HG03045 (cell line): ENCODE results near the gene SKAP1.
"Not testable (repeated sequence)": the region's sequence is repeated elsewhere in the genome, so short reads cannot be mapped to it uniquely, and the experiment has no call there.

ENCODE experiments used
- ATAC-seq: cut with Tn5 transposase; IDR thresholded peaks from one replicate; pipeline ENCODE4 v1.9.1; 2021; ENCODE audit warnings: mild to moderate bottlenecking, moderate library complexity; ENCODE audit not compliant: unreplicated experiment

The SKAP1 gene

DNA sequence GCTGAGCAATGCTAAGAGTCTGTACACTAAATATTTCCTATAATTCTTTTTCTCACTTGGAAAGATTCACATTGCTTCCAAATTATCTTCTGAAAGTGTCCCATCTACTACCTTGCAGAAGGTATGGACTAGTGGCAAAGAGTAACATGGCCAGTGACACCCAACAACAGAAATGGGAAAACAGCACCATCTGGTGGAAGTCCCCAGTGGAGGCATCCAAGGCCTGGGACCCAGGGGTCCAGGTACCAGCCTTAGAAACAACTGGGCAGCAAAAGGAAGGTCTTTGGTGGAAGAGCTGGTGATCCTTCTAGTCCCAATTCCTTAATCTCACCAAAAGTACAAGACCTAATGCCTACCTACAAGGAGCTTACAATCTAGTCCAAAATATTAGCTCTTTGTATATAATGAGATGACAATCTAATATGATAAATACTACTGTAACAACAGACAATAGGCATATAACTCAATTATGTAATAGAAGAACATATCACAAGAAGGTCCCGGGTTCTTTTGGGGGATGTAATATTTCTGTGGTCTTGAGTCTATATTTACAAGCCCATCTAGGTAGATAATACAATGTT is 55.3 kb downstream of the SKAP1 start:
- no peak for ATAC-seq

DNA sequence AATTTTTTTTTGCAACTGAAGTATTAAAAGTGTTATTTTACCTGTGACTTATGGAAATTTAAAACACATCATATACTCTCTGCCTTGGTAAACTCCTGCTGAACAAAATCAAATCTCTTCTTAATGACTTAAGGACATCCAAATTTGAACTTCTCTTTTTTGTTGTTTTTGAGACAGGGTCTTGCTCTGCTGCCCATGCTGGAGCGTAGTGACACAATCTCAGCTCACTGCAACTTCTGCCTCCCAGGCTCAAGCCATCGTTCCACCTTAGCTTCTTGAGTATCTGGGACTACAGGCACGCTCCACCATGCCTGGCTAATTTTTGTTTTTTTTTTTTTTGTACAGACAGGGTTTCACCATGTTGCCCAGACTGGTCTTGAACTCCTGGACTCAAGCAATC is 56.1 kb downstream of the SKAP1 start:
- ATAC-seq: no peak

DNA sequence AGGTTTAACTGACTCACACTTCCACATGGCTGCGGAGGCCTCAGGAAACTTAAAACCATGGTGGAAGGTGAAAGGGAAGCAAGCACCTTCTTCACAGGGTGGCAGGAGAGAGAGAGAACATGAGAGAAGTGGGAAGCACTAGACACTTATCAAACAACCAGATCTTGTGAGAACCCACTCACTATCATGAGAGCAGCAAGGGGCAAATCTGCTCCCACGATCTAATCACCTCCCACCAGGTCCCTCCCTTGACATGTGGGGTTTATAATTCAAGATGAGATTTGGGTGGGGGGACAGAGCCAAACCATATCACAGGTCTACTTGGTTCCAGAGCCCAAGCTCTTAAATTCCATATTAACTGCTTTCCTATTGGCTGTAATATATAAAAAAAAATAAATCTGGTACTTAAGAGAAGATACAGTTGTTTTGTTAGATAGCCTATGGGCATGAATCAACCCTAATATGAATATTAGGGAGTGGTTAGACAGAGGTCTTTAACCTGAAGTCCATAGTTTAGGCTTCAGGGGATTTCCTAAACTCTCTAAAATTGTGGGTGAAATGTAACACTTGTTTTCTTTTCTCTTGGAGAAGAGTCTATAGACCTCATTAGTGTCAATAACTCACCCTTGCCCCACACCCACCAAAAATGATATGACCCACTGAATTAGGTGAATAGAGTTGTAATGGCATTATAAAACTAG is 56.7 kb downstream of the SKAP1 start:
- no peak for ATAC-seq

DNA sequence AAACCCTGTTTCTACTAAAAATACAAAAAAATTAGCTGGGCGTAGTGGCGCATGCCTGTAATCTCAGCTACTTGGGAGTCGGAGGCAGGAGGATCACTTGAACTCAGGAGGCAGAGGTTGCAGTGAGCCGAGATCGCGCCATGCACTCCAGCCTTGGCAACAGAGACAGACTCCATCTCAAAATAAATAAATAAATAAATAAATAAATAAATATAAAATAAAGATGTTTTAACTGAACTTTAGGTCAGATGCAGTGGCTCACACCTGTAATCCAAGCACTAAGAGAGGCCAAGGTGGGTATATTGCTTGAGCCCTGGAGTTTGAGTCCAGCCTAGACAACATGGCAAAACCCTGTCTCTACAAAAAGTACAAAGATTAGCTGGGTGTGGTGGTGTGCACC is 61.0 kb downstream of the SKAP1 start:
- not testable (repeated sequence) for ATAC-seq

DNA sequence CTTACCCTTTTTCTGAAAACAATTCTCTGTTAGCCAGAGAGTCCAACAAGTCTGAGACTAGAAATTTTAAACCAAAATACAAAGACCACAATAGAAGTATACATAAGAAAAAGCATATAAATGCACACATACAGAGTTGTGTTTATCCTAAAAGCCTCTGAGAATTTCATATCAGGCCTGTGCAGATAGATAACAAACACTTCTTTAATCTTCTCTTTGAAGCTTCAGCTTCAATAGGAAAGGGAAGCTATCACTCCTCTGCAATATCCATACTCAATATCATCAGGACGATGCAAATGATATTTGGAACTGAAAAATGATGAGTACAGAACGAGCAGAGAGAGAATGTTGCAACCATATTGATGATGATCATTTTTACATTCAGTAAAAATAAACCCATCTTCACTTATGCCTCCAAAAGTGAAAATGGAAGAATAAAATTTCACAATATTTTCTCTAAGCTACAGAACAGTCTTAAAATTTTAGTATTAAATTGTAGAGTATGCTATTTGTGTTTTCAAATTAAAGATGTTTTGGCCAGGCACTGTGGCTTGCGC is 61.6 kb downstream of the SKAP1 start:
- ATAC-seq: no peak

DNA sequence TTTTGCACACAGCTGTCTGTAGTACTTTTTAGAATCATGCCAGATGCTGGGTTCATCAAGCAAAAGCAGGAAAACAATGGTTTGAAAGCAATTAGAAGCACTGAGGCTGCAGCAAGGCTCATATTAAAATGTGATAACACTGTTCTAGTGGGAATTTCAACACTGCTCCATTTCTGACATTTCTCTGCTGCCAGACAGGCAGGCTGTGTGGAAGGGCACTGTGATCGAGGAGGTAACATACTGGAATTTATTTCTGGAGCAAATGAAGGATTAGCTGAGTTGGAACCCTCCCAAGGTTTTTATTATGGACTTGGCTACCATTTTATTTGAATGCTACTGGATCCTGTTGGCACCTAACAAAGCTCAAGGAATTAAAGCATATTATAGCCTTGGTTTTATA is 66.9 kb downstream of the SKAP1 start:
- ATAC-seq: no peak

DNA sequence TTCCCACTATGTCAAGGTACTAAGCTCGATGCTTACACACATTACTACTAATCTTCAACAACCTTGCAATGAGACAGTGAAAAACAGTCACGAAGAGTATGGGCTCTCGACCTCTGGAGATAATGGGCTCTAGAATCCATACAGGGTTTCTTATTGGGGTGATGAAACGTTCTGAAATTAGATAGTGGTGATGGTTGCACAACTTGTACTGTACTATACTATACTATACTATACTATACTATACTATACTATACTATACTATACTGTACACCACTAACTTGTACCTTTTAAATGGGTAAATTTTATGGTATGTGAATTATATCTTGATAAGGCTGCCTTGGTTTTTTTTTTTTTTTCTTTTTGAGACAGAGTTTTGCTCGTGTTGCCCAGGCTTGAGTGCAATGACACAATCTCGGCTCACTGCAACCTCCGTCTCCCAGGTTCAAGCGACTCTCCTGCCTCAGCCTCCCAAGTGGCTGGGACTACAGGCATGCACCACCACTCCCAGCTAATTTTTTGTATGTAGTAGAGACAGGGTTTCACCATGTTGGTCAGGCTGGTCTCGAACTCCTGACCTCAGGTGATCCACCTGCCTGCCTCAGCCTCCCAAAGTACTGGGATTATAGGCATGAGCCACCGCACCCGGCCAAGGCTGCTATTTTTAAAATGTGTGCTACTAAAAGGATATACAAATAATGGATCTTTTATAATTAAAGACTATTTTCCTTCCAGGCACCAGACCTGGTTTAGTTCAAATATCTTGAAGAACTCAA is 69.0 kb downstream of the SKAP1 start:
- ATAC-seq: not testable (repeated sequence)

DNA sequence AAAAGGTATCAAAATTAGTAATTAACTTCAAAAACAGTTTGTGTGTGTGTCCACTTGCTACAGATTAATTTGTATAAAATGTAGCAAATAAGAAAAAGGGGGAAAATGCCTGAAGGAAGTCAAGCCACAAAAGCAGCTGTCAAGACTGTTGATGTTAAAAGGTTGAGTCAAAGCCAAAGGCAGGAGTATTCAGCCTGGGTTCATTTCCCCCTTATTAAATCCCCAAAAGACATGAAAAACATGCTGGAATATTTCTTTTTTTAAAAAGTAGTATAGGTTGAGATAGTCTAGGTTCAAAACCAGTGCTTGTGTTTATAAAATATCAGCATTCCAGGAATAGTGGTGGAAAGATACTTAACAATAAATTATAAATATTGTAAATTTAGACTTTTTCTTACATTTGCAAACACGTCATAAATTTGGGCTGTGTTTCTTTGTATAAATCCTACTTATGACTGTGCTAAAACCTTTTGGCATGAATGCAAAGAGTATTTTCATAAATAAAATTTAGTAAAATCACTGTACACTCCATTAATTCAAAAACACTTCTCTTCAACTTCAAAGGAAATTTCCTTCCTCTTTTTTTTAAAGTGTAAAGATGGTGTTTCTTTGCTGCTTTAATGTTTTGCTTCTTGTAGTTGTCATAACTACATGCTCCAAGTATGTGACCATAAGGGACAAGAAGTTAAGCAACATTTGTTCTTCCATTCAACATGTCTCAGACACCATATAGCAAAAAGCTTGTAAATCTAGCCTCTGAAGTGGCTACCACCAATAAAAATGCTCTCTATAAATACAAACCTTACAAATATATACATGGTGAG is 72.0 kb downstream of the SKAP1 start:
- ATAC-seq: no peak

DNA sequence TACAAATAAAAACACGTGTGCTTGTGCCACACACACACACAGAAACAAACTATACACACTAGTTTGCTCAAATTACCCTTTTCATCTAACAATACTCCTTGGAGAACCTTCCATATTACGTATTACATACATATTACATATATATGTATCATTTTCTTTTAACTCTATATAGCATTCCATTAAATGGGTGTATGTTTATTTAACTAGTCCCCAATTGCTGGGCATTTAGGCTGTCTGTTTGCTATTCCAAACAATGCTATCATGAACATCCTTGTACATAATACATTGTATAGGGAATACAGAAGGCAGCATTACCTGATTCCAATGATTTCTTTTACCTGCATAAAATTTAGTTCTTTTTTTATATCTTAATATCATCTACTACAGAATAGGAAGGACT is 73.1 kb downstream of the SKAP1 start:
- ATAC-seq: no peak

DNA sequence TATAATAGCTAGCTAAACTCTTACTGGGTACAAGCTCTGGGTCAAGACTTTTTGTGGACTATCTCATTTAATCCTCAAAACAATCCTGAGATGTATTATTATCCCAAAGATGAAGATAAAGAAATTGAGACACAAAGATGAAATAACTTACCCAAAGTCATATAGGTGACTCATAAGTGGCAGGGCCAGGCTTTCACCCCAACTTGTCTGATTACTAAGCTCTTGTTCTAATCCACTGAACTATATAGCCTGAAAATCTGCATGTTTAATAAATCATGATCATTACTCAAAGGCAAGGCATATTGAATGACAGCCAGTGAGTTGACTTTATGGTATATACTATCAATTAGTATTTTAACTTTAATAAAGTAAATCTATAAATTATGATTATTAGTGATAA is 77.4 kb downstream of the SKAP1 start:
- no peak for ATAC-seq

DNA sequence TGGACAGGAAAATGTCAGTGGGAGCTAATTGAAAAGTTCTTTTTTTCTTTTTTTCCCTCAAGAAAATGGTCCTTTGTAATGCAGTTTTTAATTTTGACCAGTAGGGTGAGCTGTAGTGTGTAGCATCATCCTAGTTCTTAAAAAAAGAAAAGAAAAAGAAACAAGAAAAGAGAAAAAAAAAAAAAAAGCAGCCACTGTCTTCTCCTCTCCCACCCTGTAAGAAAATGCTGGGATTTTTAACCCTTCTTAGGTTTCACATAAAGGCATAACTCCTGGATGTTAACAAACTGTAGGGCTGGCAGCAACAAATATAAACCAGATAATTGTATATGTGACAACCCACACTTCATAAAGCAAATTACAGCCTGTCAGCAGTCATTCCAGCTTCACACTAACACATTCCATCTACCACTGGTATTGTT is 78.1 kb downstream of the SKAP1 start:
- ATAC-seq: no peak

DNA sequence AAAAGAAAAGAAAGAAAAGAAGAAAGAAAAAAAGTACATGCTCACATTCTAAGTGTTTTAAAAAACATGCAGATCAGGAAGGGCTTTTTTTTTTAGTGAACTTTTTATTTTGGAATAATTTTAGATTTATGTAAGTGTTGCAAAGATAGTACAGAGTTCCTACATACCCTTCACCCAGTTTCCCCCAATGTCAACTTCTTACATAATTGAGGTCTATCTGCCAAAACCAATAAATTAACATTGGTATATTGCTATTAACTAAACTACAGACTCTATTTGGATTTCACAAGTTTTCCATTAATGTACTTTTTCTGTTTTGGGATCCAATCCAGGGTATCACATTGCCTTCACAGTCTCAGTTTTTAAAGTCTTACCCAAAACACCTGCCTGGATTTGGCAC is 81.7 kb downstream of the SKAP1 start:
- ATAC-seq: no peak

DNA sequence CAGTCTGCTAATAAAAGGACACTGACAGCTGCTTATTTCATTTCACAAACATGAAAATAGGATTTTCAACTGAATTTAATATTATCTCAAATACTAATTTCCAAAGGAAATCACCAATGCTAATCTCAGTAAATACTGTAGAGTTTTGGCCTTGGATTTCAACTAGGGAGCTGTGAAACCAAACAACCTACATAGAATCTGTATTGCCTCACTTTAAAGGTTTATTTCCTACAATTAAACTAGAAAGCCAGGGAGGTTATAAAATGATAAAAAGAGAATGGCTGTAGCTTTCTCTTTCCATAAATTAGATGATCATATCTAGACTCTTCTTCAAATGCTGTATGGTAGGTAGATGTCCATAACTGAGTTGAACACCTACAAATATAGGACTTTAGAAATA is 82.8 kb downstream of the SKAP1 start:
- ATAC-seq: no peak

DNA sequence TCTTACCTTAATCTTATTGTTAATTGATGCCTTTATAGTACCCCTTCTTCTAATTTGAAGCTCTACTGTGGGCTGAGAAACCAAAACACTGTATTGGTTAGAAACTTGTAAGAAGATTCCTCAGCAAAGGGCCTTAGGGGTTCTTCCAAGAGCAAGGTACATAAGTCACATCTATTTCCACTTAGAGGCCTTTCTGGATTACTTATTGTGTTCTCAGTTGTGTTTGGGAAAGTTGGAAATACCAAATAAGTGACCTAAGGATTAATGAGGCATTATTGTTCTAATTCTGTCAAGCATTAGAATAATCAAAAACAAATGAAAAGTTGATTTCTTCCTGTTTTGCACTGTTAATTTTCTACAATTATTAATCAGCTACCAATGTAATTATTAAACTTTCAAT is 85.8 kb downstream of the SKAP1 start:
- no peak for ATAC-seq

DNA sequence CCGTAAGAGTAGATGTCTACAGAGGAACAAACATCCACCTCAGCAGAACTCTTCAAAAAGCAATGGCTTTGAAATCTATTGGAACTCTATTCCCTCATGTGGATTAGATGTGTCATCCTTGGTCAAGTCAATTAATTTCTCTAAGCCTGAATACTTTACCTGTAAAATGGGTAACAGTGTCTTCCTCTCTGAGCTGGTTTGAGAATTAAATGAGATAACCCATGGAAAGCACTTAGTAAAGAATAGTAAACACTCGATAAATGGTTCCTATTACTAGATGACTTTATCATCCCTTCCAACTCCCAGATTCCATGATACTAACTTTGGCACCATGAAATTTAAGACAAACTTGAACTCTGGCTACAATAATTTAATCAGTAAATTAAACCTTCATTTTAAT is 89.1 kb downstream of the SKAP1 start:
- ATAC-seq: no peak

DNA sequence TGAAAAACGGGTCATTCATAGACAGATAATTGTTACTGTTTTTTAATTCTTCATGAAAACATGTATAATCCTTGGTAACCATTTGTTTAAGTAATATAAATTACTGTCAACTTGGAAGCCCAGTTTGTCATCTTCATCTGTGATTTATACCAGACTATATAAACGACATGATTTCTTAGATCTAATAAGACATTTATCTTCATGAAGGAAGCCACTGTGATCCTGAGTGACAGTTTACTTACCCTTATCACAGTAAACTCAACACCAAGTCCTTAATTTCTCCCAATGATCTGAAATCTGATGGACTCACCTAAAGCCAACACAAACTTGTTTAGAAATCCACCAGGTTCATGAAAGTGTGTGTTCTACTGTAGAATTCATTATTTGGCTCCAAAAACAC is 91.3 kb downstream of the SKAP1 start:
- no peak for ATAC-seq

DNA sequence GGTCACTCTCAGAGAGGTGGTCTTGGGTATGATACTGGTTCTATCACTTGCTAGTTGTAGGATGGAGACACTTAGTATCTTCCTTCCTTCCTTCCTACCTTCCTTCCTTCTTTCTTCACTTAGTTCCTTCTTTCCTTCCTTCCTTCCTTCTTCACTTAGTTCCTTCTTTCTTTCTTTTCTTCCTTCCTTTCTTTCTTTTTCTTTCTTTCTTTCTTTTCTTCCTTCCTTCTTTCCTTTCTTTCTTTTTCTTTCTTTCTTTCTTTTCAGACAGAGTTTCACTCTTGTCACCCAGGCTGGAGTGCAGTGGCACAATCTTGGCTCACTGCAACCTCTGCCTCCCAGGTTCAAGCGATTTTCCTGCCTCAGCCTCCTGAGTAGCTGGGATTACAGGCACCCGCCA is 92.1 kb downstream of the SKAP1 start:
- not testable (repeated sequence) for ATAC-seq

DNA sequence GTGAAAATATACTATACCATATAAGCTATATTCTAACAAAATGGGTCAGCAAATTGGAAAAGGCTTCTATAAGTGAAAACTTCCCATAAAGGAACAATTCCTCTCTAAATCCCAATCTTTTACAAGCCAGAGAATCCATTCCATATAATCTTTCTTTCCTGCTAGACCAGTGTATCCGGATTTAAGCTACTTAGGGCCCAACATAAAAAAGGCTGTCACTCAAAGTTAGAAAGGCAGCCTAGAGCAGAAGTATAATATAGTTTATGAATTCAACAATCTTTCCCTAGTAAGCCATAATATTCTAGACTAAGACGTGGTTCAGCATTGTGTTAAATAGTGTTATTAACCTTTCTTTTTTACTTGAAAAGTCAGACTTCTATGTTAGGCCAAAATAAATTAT is 93.0 kb downstream of the SKAP1 start:
- ATAC-seq: no peak

DNA sequence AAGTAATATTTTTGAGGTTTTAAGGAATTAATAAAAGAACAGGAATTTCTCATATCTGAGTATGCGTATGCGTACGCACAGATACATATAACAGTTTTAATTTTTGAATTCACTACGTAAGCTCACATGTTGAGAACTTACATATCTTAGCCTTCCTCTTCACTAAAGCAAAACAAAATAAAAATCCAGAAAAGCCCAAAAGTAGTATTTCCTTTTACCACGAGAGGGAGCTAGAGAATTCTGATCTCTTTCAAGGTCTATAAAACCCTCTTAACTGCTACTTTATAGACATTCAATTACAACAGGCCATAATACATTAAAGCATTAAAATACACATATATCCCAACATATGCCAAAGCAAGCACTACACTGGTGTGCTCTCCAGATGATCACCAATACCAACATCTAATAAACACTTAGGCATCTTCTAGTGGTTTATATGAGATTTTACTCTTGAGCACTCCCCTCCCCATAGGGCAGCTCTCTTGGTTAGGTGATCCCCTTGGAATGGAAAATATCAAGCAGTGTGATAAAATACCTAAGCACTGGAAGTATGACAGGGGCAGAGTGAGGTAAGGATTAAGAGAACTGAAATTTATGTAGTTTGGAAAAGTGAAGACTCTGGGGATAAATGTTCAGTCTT is 94.0 kb downstream of the SKAP1 start:
- ATAC-seq: no peak

DNA sequence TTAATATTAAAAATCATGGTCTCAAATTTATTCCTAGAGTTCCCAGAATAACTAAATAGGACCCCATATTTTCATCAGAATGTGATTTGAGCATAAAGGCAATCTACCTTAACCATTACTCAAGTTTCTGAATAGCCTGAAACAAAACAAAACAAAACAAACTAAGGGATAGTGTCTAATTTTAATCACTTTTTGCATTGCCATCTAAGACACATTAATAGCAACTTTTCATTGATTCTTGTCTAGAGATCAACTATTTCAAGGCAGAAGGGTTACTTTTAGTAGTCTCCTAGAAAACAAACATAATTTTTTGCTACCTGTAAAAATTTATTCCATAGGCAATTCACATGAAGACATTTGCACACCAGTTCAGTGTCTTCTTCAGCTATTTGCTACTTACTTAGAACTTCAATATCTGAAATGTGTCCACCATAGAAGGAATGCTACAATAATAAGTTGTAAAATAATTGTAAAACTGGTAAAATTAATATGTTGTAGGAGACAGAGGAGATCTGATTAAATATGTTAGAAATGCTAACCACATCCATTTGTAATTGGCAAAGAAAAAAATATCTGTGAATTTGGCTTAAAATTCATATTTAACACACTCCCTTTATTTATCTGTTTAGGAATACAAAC is 94.7 kb downstream of the SKAP1 start:
- ATAC-seq: no peak
